Measurements from ENCODE around the gene SNX13. TPM values are rescaled to one million over a fixed set of nuclear protein-coding genes. Genes with fewer than 3 reads are reported as not detected.

The SNX13 gene
- total and polyA plus RNA-seq, 9 of the 15 experiments (the other 6 are each of a cell fraction or from before 2014, with no cell fraction given), result 5.6 to 33.2 (median 25.4) TPM

- CTCF ChIA-PET (ENCODE audit: low intra/inter-chr PET ratio), result no interaction called here
- H3K4me1 ChIP-seq (replicated peaks in 1 of 2; ENCODE audit: control insufficient read depth in 2 of 2, insufficient read depth in 2 of 2, low read length in 2 of 2), result peaks cover 4 to 8% of the 10 kb centered on the region in 2 experiments; a peak in 4 of 5 replicates
- H3K27me3 ChIP-seq (ENCODE audit: control insufficient read depth in 2 of 2, insufficient read depth in 2 of 2, low read length in 2 of 2), result no peaks in the 10 kb centered on the region
- H3K9ac ChIP-seq (ENCODE audit: insufficient read depth in 1 of 2, low read depth in 2 of 2, low read length in 2 of 2), result 0 out of 4 replicates have a peak overlapping the region, but pooled peaks of 1 of the 2 experiments have one; percentile 59
- 18% methylated on average over 4 of the region's 9 CpGs for WGBS (ENCODE audit: insufficient coverage, low coverage, missing lambda C conversion rate)
- no peaks in the 10 kb centered on the region for H3K9me1 ChIP-seq (ENCODE audit: control insufficient read depth, insufficient read depth, low read length)
- POLR2A ChIA-PET, result no interaction called here
- ATAC-seq (peak; percentile 99), DNase-seq (ENCODE audit: extremely low read depth in 1 of 4, low spot score in 3 of 4) (peak; percentile 10 to 68 (median 30)), FAIRE-seq (peak; percentile 58)
- peak overlapping the region; percentile 46; the same call in 2 of the 3 replicates for H3K27ac ChIP-seq (ENCODE audit: extremely low read depth, low read depth, low read length)
- H3K4me3 ChIP-seq, result no peak overlapping the region
- H3K36me3 ChIP-seq (ENCODE audit: control insufficient read depth, insufficient read depth, low read length), result peaks cover 8% of the 10 kb centered on the region; the same call in 1 of the 3 replicates
- H3K4me2 ChIP-seq (ENCODE audit: insufficient read depth, low read length), result peak overlapping the region; percentile 41; the same call in 1 of the 2 replicates
- in situ Hi-C loops (cut with MboI) (no loop called here), intact Hi-C loops (cut with micrococcal nuclease) (no loop called here)
- H3K79me2 ChIP-seq (ENCODE audit: control insufficient read depth, insufficient read depth, low read length), result no peaks in the 10 kb centered on the region
- H3K9me3 ChIP-seq (replicated peaks; ENCODE audit: control insufficient read depth, insufficient read depth, low read depth, low read length), result no peaks in the 10 kb centered on the region; the same call in 1 of the 2 replicates
- no TSS peak for BruUV-seq (replicated peaks)
- no peak overlapping the region for H2AFZ ChIP-seq (ENCODE audit: low read depth, low read length)
- no peaks in the 10 kb centered on the region for H4K20me1 ChIP-seq (replicated peaks; ENCODE audit: control insufficient read depth, insufficient read depth, low read length)
- TF ChIP-seq POLR2A (conservative IDR thresholded peaks at IDR 0.05) (no peak), HDAC8 (tag; IDR thresholded peaks at IDR 0.05) (no peak), TEAD4 (IDR thresholded peaks at IDR 0.05; ENCODE audit: low read length) (peak; percentile 39; the same call in 1 of the 2 replicates), TEAD4 (CRISPR knock-in tag; IDR thresholded peaks at IDR 0.05; ENCODE audit: borderline replicate concordance) (no peak), ZNF282 (CRISPR knock-in tag; IDR thresholded peaks at IDR 0.05) (no peak), ATF3 (IDR thresholded peaks at IDR 0.05) (no peak), ATF3 (CRISPR knock-in tag; conservative IDR thresholded peaks at IDR 0.05) (no peak), KLF16 (IDR thresholded peaks at IDR 0.05) (peak; percentile 6; the same call in 1 of the 2 replicates), ZBTB5 (IDR thresholded peaks at IDR 0.05) (no peak), ZNF12 (CRISPR knock-in tag; IDR thresholded peaks at IDR 0.05) (no peak), TAL1 (IDR thresholded peaks at IDR 0.05) (peak; percentile 57; the same call in 1 of the 2 replicates), ILF3 (IDR thresholded peaks at IDR 0.05; ENCODE audit: borderline replicate concordance) (no peak), ZEB2 (IDR thresholded peaks at IDR 0.05) (peak; percentile 32; the same call in 1 of the 2 replicates), ZNF41 (CRISPR knock-in tag; conservative IDR thresholded peaks at IDR 0.05) (no peak), GABPB1 (CRISPR knock-in tag; IDR thresholded peaks at IDR 0.05) (no peak), TAF9B (IDR thresholded peaks at IDR 0.05; ENCODE audit: partially characterized antibody) (no peak), TAF7 (tag; IDR thresholded peaks at IDR 0.05) (no peak), RBM25 (IDR thresholded peaks at IDR 0.05; ENCODE audit: low read depth, low read length, severe bottlenecking) (no peak), GABPB2 (CRISPR knock-in tag; conservative IDR thresholded peaks at IDR 0.05) (no peak), DPF2 (IDR thresholded peaks at IDR 0.05) (peak; percentile 41; the same call in 1 of the 2 replicates), NFIX (CRISPR knock-in tag; IDR thresholded peaks at IDR 0.05; ENCODE audit: low read depth) (no peak)
- TF ChIP-seq, protein P1, sequence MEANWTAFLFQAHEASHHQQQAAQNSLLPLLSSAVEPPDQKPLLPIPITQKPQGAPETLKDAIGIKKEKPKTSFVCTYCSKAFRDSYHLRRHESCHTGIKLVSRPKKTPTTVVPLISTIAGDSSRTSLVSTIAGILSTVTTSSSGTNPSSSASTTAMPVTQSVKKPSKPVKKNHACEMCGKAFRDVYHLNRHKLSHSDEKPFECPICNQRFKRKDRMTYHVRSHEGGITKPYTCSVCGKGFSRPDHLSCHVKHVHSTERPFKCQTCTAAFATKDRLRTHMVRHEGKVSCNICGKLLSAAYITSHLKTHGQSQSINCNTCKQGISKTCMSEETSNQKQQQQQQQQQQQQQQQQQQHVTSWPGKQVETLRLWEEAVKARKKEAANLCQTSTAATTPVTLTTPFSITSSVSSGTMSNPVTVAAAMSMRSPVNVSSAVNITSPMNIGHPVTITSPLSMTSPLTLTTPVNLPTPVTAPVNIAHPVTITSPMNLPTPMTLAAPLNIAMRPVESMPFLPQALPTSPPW (CRISPR knock-in tag; IDR thresholded peaks at IDR 0.05), result no peak
Observed at GRCh38 chr7:17807242-17807641, 133.1 kb downstream of the SNX13 start.

Measured in K562 (cell line).